G401.6 (cell line): ENCODE measurements around the gene TMPRSS15.
"Not testable (repeated sequence)": the region's sequence is repeated elsewhere in the genome, so short reads cannot be mapped to it uniquely, and the experiment has no call there.

ENCODE experiments used
- FAIRE-seq: peaks from 2 replicates; lab custom pipeline; 2012; peaks lifted over from hg19 to GRCh38; lab: Jason Lieb, UNC

Gene TMPRSS15

DNA sequence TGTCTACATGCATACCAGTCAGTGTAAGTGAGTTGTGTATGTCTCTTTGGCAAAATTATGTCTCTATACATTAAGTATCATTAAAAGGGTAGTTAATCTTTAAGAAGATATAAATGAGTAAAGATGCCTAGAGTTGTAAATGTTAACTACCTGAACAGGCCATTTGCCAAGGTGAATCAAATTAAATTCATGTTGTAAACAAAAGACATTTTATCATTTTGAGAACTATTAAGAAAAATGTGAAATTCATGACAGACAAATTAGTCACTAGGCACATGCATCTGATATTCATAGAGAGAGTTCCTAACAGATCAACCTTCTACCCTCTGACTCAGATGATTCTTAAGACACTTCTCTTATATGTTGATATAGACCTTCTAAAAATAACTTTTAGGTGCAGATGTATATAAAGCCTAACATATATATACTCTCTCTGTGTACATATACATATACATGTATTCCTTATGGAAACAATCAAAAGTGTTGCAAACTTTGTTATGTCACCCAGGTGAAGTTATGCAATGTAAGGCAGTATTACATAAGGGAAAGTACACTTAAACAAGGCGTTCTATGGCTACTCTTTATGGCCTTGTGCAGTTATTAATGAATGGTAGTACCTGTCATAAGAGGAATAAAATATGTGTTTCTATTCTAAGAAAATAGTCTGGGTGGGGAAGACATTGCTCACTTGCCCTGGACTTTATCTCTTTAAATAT is at the start of gene TMPRSS15:
Gene TMPRSS15 (minus strand): TSS at position 51 of the 716 bp plus-strand sequence. CDS start 163 bp downstream, outside the sequence.
- FAIRE-seq: no peak

DNA sequence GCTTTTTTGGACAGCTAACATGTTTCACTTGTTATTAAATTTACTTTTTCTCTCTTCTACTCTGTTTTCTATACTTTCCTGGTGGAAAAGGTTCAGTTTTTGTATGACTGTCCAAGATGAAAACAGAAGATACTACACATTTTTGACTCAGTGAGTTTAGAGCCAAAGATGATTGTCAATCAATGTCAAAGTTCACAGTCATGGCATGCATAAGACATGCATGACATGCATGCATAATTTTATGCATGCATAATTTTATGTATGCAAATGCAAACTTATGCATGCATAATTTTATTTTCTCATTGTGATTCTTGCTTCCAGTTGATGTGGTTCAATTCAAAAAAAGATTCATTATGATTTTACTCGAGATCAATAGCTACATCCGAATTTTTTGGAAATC is 48.1 kb upstream of the TMPRSS15 start:
- FAIRE-seq: no peak

DNA sequence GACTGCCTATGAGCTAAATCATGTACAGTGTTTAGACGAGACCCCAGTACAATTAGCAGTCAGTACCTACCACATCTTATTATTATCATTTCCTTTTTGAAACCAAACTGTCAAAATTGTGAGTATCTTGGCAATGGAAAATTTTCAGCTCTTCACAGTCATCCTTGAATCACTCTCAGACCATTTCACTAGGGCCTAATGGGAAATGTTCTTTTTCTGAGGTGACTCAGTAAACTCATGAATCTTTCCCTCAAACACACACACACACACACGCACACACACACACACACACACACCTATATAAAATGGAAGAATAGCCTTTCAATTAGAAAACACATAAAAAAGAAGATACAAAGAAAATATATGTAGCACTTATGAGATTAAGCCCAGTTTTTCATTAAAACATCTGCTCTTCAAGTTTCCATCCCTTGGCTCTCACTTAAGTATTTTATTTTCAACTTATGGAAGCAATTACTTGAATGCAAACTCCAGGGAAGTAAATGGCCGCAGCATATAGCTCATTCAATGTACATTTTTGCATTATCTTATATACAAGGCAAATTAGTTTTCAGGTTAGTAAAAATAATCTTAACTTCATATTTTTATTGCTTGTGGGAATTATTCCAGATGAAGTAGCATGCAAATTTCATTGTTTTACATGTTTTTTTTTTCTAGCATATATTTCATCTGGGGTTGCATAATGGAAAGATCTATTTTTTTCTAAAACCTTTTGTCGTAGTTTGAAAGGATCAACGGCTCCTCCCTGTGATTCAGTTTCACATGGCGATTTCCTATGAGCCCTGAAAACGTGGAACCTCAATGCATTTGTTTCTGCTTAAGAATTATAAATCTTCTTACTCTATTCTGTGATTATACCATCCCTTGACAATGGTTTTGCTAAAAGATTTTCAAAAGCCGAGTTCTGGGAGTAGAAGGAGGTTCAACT is 46.3 kb upstream of the TMPRSS15 start:
- no peak for FAIRE-seq

DNA sequence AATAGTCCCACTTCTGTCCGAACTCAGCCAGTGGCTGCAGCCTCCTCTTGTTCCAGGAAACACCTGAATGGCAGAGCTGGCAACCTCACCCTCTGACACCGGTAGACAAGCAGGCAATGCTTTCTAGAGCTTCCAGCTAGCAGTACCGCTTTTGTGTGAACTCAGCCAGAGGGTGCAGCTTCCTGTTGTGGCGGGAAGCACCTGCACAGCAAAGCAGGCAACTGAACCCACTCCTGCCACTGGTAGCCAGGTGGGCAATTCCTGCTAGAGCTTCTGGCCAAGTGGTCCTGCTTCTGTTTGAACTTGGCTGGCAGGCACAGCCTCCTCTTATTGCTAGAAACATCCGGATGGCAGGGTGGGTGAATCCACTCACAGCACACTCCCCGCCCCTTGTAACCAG is 40.1 kb upstream of the TMPRSS15 start:
- no peak for FAIRE-seq

DNA sequence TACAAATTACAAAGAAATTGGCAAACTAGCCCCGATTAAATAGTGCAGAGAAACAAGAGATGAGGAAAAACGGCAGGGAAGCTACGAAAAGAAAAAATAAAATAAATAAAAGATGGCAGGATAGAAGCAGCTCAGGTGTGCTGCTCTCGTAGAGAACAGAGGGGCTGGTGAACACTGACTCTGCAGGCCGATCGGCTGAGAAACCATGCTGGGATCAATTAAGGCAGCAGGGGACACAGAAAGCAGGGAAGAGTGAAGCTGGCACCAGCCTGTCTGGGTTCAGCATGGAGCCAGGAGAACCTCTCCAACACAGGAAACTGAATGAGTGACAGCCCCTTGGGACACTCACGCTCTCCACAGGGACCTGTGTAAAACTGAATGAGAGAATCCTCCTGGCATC is 39.5 kb upstream of the TMPRSS15 start:
- no peak for FAIRE-seq

DNA sequence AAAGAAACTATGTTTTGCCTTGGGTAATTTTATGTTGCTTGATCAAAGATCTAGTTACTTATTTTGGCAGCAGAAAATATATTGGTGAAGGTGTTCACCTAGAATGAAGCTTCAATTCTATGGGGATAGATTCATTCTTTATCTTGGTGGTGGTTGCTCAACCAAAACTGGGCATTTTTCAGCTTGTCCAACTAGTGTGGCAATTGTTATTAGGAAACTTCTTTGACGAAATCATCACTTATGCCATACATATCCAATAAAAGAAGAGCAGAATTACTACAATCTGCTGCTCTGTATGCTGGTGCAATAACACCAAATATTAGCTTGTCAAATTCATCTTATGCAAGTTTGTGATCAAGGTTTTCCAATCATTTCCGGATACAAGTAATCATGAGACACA is 26.8 kb upstream of the TMPRSS15 start:
- no peak for FAIRE-seq

DNA sequence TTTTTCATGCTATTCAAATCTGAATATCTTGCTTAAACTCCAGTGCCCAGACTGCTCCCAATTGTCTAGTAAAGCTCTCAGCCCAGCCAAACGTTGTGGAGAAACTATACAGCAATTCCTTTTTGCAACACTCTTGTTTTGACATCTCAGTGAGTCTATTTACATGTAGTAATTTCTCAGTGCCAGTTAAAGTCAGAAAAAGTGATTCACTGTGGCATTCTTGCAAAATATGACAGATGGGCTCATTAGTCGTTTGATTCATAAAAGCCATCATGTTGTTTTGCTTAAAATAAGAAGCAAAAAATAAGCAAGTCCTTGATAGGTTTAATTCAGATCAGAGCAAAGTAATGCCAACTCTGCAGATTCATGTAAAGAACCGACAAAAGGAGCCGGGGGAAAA is 20.7 kb upstream of the TMPRSS15 start:
- FAIRE-seq: no peak

DNA sequence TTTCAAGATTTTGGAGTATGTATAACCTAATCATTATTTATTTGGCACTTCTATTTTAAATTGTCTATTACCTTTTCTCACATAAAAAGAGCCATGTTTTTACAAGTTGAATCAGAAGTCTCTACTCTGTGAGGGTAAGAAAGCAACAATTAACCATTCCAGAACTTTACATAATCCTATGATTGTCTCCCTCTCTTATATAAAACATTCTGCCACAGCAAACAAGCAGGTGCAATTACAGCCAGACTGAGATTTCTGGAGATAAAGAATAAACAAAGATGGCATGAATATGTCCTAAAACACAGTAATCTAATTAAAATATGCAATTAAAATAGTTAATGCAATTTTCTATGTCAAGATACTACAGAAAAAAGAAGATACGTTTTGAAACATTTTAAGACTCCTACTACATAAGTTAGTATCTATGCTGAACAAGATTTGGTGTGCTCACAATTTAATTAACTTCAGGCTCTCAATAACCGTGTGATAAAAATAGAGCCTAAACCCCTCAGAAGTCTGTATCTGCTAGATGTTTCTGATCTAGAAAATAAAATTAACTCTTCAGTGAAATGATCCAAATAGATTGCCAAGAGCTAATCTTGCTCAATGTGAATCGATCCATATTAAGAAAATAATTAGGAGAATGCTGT is 13.7 kb upstream of the TMPRSS15 start:
- no peak for FAIRE-seq

DNA sequence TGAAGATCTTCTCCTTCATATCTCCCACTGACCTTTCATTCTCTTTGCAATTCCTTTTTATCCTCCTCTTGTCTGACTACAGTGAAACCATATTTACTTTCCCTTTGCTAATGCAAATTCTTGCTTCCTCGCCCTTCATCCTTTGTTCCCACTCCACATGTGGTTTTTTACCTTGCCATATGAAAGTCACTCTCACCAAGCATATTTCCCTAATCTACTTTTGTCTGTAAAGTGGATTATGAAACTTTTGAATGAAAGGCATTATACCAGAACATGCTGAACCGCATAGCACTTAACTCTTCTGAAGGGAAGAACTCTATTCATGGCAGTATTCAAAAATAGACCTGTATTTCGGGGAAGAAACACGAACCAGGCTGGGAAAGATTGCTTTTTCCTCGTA is 8.0 kb upstream of the TMPRSS15 start:
- no peak for FAIRE-seq

DNA sequence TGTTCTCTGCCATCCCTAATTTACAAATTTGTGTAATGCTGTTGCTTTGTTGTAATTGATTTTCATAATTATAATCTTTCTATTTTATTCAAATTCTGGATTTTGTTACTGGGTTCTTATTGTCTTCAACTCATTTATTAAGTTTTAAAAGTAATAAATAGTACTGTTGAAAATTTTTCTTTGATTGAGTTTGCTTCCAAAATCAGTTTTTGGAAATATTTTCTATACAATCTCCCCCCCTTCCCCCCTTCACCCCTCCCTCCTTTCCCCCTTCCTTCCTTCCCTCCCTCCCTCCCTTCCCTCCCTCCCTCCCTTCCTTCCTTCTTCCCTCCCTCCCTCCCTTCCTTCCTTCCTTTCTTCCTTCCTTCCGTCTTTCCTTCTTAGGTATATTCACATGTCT is 6.0 kb upstream of the TMPRSS15 start:
- FAIRE-seq: no peak

DNA sequence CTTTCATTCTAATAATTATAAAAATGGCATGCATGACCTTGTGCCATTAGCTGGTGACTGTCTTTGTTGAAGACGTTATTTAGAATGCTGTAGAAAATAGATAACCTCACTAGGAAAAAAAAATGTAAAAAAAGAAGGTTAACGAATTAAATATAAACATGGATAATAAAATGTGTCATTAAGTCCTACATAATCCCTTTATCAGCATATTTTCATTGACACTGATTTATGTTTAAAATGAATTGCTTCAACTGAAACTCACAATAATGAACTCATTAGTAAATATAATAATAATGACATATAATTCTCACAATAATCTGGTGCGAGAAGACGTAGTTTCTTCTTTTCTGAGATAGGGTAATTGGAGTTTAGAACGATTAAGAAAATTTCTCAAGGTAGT is 4.7 kb downstream of the TMPRSS15 start:
- no peak for FAIRE-seq

DNA sequence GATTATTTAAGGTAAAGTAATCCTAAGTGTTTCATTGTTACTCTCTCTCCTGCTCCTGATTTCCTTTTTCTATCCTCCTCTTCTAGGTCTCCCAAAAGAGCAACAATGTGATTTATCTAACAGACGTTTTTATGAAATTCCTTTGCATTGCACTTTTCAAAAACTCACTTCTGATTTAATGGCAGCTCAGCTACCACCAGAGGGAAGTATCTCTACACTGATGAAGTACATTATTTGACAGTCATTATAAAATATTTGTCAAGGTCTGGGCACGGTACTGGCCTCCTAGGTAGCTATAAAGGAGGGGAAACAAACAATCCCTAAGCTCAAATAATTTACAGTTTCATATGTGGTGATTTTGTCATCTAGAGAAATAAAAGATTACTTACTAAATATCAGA is 15.6 kb downstream of the TMPRSS15 start:
- FAIRE-seq: no peak

DNA sequence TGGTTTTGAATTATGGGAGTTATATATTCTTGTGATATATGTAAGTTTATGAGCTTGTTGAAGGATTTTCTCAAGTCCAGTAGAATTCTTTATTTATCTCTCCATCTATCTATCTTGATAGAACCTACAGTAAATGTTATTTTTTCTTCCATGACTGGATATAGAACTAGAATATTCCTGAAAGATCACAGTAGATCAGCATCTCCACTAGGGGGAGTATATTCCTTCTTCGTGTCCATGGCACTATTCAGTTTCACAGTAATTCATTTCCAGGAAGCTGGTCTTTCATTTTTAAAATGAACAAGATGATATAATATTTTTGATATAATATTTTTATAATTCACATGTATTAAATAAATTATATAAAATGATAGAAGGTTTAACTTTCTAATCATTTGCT is 18.8 kb downstream of the TMPRSS15 start:
- FAIRE-seq: peak; percentile 76

DNA sequence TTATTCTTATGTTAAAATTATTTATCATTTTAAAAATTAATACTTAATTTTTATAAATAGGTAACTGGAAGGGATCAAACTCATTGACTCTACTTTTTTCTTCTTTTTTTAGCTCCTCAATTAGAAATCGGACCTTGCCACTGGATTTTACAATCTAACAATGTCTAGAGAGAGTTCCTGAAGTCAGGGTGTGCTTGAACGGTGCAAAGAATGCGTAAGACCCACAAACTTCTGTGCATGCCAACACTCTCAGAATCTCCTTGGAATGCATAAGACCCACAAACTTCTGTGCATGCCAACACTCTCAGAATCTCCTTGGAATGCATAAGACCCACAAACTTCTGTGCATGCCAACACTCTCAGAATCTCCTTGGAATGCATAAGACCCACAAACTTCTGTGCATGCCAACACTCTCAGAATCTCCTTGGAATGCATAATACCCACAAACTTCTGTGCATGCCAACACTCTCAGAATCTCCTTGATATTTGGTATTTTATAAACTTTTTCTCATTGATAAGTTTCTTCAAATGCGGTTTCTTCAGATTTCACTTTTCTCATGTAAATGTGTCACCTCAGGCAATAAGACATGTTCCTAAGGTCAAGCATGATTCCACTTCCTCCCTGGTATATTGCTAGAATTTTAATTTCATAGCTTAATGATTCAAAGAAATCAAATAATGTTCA is 20.5 kb downstream of the TMPRSS15 start:
- not testable (repeated sequence) for FAIRE-seq

DNA sequence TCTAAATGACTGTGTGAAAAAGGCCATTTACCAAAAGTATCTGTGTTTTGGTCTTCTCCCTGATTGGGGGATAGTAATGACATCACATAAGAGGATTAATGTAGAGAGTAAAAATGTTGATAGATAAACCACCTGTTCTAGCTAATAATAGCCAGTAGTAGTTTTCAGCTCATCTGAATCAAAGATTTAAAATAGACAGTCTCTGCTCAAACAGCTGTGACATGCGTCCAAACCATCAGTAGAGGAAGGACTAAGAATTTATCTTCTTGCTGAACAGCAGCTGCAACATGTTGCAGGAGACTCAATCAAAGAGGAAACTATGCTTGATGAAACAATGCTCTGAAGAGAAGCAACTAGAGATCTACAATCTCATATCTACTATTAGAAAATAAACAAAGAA is 21.4 kb downstream of the TMPRSS15 start:
- no peak for FAIRE-seq

DNA sequence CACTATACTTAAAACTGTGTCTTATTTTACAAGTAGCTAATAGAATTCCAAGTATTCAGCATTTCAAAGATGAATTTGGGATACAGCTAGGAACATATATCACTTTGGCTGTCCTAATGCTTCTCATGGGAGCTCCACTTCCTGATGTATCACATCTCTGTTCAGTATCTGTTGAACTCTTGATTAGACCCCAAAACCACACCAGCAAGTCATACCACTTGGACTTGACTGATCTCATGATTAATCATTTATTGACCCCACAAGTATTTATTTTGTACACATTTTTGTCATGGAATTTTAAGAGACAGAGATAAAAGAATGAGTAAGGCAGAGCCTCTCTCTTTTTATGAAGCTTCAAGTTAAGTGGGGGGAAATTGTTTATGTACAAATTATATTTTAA is 30.0 kb downstream of the TMPRSS15 start:
- no peak for FAIRE-seq

DNA sequence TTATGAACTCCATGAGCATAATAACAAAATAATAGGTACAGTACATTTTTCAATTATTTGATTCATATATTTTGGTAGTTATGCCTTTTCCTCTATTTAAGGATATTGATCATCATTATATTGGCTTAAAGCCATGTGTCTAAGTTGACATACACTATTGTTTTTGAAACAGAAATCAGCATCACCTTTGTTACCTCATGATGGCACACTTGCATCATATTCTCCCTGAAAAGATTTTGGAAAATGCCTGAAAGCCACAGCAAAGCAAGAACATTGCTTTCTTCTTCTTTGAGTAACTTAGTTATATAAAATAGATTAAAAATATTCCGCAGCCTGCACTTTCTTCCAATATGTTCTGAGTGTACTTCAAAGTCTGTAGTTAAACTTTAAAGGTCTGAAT is 33.3 kb downstream of the TMPRSS15 start:
- no peak for FAIRE-seq

DNA sequence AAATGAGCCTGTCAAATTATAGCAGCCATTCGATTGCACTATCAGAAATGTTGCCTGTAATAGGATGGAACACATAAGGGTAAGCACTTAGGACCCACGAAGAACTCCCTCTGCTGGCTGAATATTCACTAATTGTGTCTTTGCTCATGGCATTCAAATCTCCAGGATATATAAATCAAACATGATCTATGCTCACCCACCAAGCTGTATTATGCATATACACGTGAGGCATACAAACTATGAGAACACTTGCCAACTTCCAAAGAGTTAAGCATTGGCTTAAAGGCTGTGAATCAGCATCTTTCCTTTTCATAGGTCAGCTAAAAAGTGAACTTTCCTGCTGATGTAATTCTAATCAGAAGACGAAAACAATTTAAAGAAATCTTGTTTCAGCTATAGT is 34.5 kb downstream of the TMPRSS15 start:
- no peak for FAIRE-seq

DNA sequence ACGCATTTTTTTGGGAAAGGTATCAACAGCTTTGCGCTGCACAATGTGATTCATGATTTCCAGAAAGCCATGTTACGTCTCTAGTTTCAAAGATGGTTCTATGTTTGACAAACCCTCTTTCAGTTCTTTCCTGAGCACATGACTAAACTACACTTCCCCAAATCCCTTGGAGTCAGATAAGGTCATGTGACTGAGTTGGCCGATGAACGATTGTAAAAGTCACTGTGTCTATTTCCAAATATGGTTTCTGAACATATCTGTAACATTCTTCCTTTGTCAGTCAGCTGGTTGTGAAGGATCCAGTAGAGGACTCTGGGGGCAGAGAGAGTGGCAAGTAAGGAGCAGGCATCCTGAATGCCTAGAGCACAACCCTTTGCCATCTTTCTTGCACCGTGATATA is 35.4 kb downstream of the TMPRSS15 start:
- no peak for FAIRE-seq

DNA sequence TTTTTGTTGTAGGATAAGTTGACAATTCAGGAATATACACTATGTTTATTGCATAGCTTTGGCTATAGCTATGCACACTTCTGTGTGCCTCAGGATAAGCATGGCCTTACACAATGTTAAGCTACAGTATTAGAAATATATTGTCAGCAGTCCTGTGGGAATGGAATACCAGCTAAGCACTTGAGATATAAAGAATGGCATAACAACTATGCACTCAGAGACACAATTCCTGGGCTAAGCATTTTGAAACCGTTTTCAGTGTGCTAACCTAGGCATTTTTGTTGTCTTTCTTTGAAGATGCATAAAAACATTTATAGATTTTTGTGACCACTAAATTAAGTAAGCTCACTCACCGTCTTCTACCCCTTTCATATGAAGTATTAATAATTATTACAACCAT is 46.8 kb downstream of the TMPRSS15 start:
- no peak for FAIRE-seq

DNA sequence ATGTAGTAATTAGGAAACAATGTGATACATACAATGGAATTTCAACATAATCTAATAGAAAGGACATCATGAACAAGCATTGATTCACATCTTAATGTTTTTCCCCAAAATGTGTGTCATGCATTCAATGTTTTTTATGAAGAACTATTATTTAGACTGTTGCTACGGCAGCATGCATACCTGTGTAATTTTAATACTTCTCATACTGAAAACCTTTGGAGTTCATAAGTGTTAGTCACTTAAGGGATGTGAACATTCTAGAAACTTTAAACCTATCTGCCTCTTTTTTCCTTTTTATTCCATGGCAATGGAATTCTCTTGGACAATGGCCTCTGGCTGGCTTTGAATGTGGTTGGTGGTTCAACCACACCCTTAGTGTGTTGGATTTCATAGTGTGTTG is 48.6 kb downstream of the TMPRSS15 start:
- no peak for FAIRE-seq

DNA sequence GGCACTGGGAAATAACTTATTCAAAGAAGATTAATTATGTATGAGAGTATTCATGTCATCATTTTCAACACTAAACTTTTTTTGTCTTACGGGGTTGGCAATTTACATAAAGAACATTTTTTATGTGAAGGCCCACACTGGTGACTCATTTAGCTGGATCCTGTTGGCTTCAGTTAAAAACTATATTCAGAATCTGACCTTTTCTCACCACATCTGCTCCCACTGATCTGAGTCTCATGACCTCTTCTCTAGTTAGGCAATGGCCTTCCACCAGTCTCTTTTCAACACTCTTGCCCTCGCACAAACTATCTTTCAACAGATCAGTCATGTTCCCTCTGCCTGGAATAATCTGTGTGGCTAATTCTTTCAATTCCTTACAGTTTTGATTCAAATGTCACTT is 53.4 kb downstream of the TMPRSS15 start:
- FAIRE-seq: no peak

DNA sequence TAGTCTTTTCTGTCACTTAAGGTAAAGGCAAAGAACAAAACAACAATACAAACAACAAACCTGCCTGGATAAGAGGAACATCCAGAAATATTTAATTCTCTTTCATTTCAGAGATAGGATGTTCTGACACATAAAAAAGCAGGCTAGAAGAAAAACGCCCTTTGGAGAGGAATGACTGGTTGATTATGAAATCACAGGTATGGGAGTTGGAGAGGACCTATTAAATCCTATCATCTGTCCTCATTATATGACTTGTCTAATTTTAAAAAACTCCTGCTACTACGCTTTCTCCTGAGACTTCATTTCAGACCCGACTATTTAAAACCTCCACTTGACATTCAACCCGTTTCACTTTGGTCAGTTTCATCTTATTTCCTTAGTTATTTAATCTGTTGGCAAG is 54.1 kb downstream of the TMPRSS15 start:
- no peak for FAIRE-seq
